NCI-H187 (cell line): ENCODE results near the gene C2orf72.

Experiments
- DNase-seq, 2 experiments: peaks; one replicate each; lab custom pipeline; 2025; lab: John Stamatoyannopoulos, UW

The C2orf72 gene

GRCh38 chr2:231069379-231070054 lies 32.2 kb downstream of the C2orf72 start:
- no peak for DNase-seq

- DNase-seq, result no peak
These were observed 47.2 kb downstream of the C2orf72 start for GRCh38 chr2:231084565-231084964.

GRCh38 chr2:231088754-231089153 lies 51.4 kb downstream of the C2orf72 start:
- no peak for DNase-seq

GRCh38 chr2:231093933-231094332 lies 56.6 kb downstream of the C2orf72 start:
- DNase-seq, result no peak

- DNase-seq, result no peak
These were observed 57.5 kb downstream of the C2orf72 start for GRCh38 chr2:231094736-231095346.
